T-helper 1 cell treated with Interleukin-12 subunit alpha and Interleukin-12 subunit beta and Interleukin-4 antibody, amounts not matched to agents 30 μg/mL and 1 μg/mL, for 36 hours (primary cell): ENCODE results near the gene EFCAB6.

Experiments
- H3K27ac Mint-ChIP-seq: one replicate; pipeline ENCODE4 v1.8.0; 2021; ENCODE audit warnings: mild to moderate bottlenecking, mixed read lengths
- H3K27me3 Mint-ChIP-seq: one replicate; pipeline ENCODE4 v1.8.0; 2021; ENCODE audit warnings: low read depth, mixed read lengths
- H3K36me3 Mint-ChIP-seq: one replicate; pipeline ENCODE4 v1.8.0; 2021; ENCODE audit warnings: low read depth, mixed read lengths
- H3K4me1 Mint-ChIP-seq: one replicate; pipeline ENCODE4 v1.8.0; 2021; ENCODE audit warnings: low read depth, mixed read lengths
- H3K4me3 Mint-ChIP-seq: one replicate; pipeline ENCODE4 v1.8.0; 2021; ENCODE audit warnings: mild to moderate bottlenecking, moderate library complexity, mixed read lengths
- H3K9me3 Mint-ChIP-seq: one replicate; pipeline ENCODE4 v1.8.0; 2021; ENCODE audit warnings: mixed read lengths

Gene EFCAB6

GRCh38 chr22:43852573-43853327 is 40.6 kb upstream of the EFCAB6 start:
- no peak overlapping the region for H3K4me3 Mint-ChIP-seq
- no peak overlapping the region for H3K27ac Mint-ChIP-seq
- no peaks in the 10 kb centered on the region for H3K36me3 Mint-ChIP-seq
- H3K27me3 Mint-ChIP-seq = peaks cover 4% of the 10 kb centered on the region
- H3K4me1 Mint-ChIP-seq = no peaks in the 10 kb centered on the region
- peaks cover 4% of the 10 kb centered on the region for H3K9me3 Mint-ChIP-seq

GRCh38 chr22:43851979-43852307 is 39.8 kb upstream of the EFCAB6 start:
- Mint-ChIP-seq H3K36me3 (no peaks in the 10 kb centered on the region), H3K9me3 (peaks cover 3% of the 10 kb centered on the region), H3K27me3 (peaks cover 2% of the 10 kb centered on the region), H3K27ac (no peak overlapping the region), H3K4me1 (no peaks in the 10 kb centered on the region), H3K4me3 (no peak overlapping the region)

GRCh38 chr22:43851058-43851978 is 39.2 kb upstream of the EFCAB6 start:
- no peak overlapping the region for H3K27ac Mint-ChIP-seq
- no peaks in the 10 kb centered on the region for H3K36me3 Mint-ChIP-seq
- H3K4me1 Mint-ChIP-seq = no peaks in the 10 kb centered on the region
- no peaks in the 10 kb centered on the region for H3K9me3 Mint-ChIP-seq
- H3K27me3 Mint-ChIP-seq = no peaks in the 10 kb centered on the region
- H3K4me3 Mint-ChIP-seq = no peak overlapping the region

- H3K4me1 Mint-ChIP-seq = no peaks in the 10 kb centered on the region
- H3K9me3 Mint-ChIP-seq = no peaks in the 10 kb centered on the region
- H3K27ac Mint-ChIP-seq = no peak overlapping the region
- H3K36me3 Mint-ChIP-seq = no peaks in the 10 kb centered on the region
- H3K27me3 Mint-ChIP-seq = no peaks in the 10 kb centered on the region
- H3K4me3 Mint-ChIP-seq = no peak overlapping the region
Measured at GRCh38 chr22:43850529-43850928, 38.4 kb upstream of the EFCAB6 start.

- no peaks in the 10 kb centered on the region for H3K27me3 Mint-ChIP-seq
- H3K36me3 Mint-ChIP-seq = no peaks in the 10 kb centered on the region
- H3K9me3 Mint-ChIP-seq = no peaks in the 10 kb centered on the region
- H3K4me3 Mint-ChIP-seq = no peak overlapping the region
- no peaks in the 10 kb centered on the region for H3K4me1 Mint-ChIP-seq
- no peak overlapping the region for H3K27ac Mint-ChIP-seq
Measured at GRCh38 chr22:43849731-43850130, 37.6 kb upstream of the EFCAB6 start.

- H3K27ac Mint-ChIP-seq = no peak overlapping the region
- no peaks in the 10 kb centered on the region for H3K27me3 Mint-ChIP-seq
Measured at GRCh38 chr22:43848366-43849171, 36.5 kb upstream of the EFCAB6 start.

GRCh38 chr22:43847376-43848289 is 35.5 kb upstream of the EFCAB6 start:
- Mint-ChIP-seq H3K4me1 (no peaks in the 10 kb centered on the region), H3K4me3 (no peak overlapping the region), H3K27ac (no peak overlapping the region), H3K9me3 (no peaks in the 10 kb centered on the region), H3K36me3 (no peaks in the 10 kb centered on the region), H3K27me3 (no peaks in the 10 kb centered on the region)

More at GRCh38 chr22:43848366-43849171, 36.5 kb upstream of the EFCAB6 start:
- Mint-ChIP-seq H3K36me3 (no peaks in the 10 kb centered on the region), H3K9me3 (no peaks in the 10 kb centered on the region), H3K4me1 (no peaks in the 10 kb centered on the region), H3K4me3 (no peak overlapping the region)

GRCh38 chr22:43846966-43847365 is 34.9 kb upstream of the EFCAB6 start:
- no peaks in the 10 kb centered on the region for H3K4me1 Mint-ChIP-seq
- H3K27ac Mint-ChIP-seq = no peak overlapping the region
- no peaks in the 10 kb centered on the region for H3K9me3 Mint-ChIP-seq
- H3K36me3 Mint-ChIP-seq = no peaks in the 10 kb centered on the region
- H3K4me3 Mint-ChIP-seq = no peak overlapping the region
- no peaks in the 10 kb centered on the region for H3K27me3 Mint-ChIP-seq

GRCh38 chr22:43845981-43846380 is 33.9 kb upstream of the EFCAB6 start:
- no peak overlapping the region for H3K4me3 Mint-ChIP-seq
- no peaks in the 10 kb centered on the region for H3K27me3 Mint-ChIP-seq
- H3K27ac Mint-ChIP-seq = no peak overlapping the region
- H3K4me1 Mint-ChIP-seq = no peaks in the 10 kb centered on the region
- H3K36me3 Mint-ChIP-seq = no peaks in the 10 kb centered on the region
- H3K9me3 Mint-ChIP-seq = no peaks in the 10 kb centered on the region

GRCh38 chr22:43844560-43845545 is 32.7 kb upstream of the EFCAB6 start:
- Mint-ChIP-seq H3K4me3 (no peak overlapping the region), H3K9me3 (no peaks in the 10 kb centered on the region), H3K4me1 (no peaks in the 10 kb centered on the region), H3K36me3 (no peaks in the 10 kb centered on the region), H3K27me3 (no peaks in the 10 kb centered on the region), H3K27ac (no peak overlapping the region)

GRCh38 chr22:43843783-43844530 is 31.9 kb upstream of the EFCAB6 start:
- Mint-ChIP-seq H3K4me3 (no peak overlapping the region), H3K27ac (no peak overlapping the region), H3K4me1 (no peaks in the 10 kb centered on the region), H3K9me3 (no peaks in the 10 kb centered on the region), H3K36me3 (no peaks in the 10 kb centered on the region), H3K27me3 (no peaks in the 10 kb centered on the region)

- Mint-ChIP-seq H3K36me3 (no peaks in the 10 kb centered on the region), H3K4me1 (no peaks in the 10 kb centered on the region), H3K4me3 (no peak overlapping the region), H3K27me3 (no peaks in the 10 kb centered on the region), H3K27ac (no peak overlapping the region), H3K9me3 (no peaks in the 10 kb centered on the region)
Measured at GRCh38 chr22:43841742-43842141, 29.6 kb upstream of the EFCAB6 start.
